Measurements from ENCODE around the gene RNF113B.

The RNF113B gene

GRCh38 chr13:98155475-98156109 is 21.5 kb downstream of the RNF113B start:
- no peaks in the 10 kb centered on the region for H3K9me2 ChIP-seq (ENCODE audit: low read depth, low read length)
- H3K79me2 ChIP-seq (ENCODE audit: insufficient read depth, low read length) = no peaks in the 10 kb centered on the region
- no peak overlapping the region for H3K9ac ChIP-seq (ENCODE audit: low read length)
- no peak overlapping the region for H3K27ac ChIP-seq (ENCODE audit: low read depth, low read length, poor library complexity, severe bottlenecking)
- no peaks in the 10 kb centered on the region for H3K36me3 ChIP-seq (ENCODE audit: insufficient read depth, low read length)
- TF ChIP-seq, protein P1, sequence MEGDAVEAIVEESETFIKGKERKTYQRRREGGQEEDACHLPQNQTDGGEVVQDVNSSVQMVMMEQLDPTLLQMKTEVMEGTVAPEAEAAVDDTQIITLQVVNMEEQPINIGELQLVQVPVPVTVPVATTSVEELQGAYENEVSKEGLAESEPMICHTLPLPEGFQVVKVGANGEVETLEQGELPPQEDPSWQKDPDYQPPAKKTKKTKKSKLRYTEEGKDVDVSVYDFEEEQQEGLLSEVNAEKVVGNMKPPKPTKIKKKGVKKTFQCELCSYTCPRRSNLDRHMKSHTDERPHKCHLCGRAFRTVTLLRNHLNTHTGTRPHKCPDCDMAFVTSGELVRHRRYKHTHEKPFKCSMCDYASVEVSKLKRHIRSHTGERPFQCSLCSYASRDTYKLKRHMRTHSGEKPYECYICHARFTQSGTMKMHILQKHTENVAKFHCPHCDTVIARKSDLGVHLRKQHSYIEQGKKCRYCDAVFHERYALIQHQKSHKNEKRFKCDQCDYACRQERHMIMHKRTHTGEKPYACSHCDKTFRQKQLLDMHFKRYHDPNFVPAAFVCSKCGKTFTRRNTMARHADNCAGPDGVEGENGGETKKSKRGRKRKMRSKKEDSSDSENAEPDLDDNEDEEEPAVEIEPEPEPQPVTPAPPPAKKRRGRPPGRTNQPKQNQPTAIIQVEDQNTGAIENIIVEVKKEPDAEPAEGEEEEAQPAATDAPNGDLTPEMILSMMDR (IDR thresholded peaks at IDR 0.05; ENCODE audit: low read length) = no peak
- no peaks in the 10 kb centered on the region for H3K4me1 ChIP-seq (ENCODE audit: insufficient read depth, low read length, severe bottlenecking)
- H3F3A ChIP-seq (ENCODE audit: insufficient read depth, low read length) = no peaks in the 10 kb centered on the region
- no peak overlapping the region for H3K4me2 ChIP-seq (ENCODE audit: low read length)
- no peak overlapping the region for H3K4me3 ChIP-seq (ENCODE audit: low read depth, low read length, poor library complexity, severe bottlenecking)
- H3K27me3 ChIP-seq (ENCODE audit: insufficient read depth, low read length) = no peaks in the 10 kb centered on the region
- no peak overlapping the region for H2AFZ ChIP-seq (ENCODE audit: low read length)
- no peaks in the 10 kb centered on the region for H3K9me3 ChIP-seq (ENCODE audit: low read length)
- H4K20me1 ChIP-seq (ENCODE audit: insufficient read depth, low read length) = no peaks in the 10 kb centered on the region

- TF ChIP-seq, protein P1 (IDR thresholded peaks at IDR 0.05; ENCODE audit: low read length) = no peak
- no peak for TF ChIP-seq EZH2 (IDR thresholded peaks at IDR 0.05; ENCODE audit: borderline replicate concordance, low read length)
- Histone ChIP-seq H3F3A (ENCODE audit: insufficient read depth, low read length) (no peaks in the 10 kb centered on the region), H3K36me3 (ENCODE audit: insufficient read depth, low read length) (no peaks in the 10 kb centered on the region), H3K9me3 (ENCODE audit: low read length) (no peaks in the 10 kb centered on the region), H3K27ac (ENCODE audit: low read depth, low read length, poor library complexity, severe bottlenecking) (no peak overlapping the region), H4K20me1 (ENCODE audit: insufficient read depth, low read length) (no peaks in the 10 kb centered on the region), H3K9me2 (ENCODE audit: low read depth, low read length) (no peaks in the 10 kb centered on the region), H3K27me3 (ENCODE audit: insufficient read depth, low read length) (peaks cover 6% of the 10 kb centered on the region; the same call in 1 of the 2 replicates), H3K4me2 (ENCODE audit: low read length) (no peak overlapping the region), H3K9ac (ENCODE audit: low read length) (no peak overlapping the region), H3K4me1 (ENCODE audit: insufficient read depth, low read length, severe bottlenecking) (no peaks in the 10 kb centered on the region), H2AFZ (ENCODE audit: low read length) (no peak overlapping the region), H3K4me3 (ENCODE audit: low read depth, low read length, poor library complexity, severe bottlenecking) (no peak overlapping the region), H3K79me2 (ENCODE audit: insufficient read depth, low read length) (no peaks in the 10 kb centered on the region)
Observed at GRCh38 chr13:98150832-98151479, 26.1 kb downstream of the RNF113B start.

GRCh38 chr13:98147521-98147920 is 29.5 kb downstream of the RNF113B start:
- no peaks in the 10 kb centered on the region for H3K4me1 ChIP-seq (ENCODE audit: insufficient read depth, low read length, severe bottlenecking)
- peaks cover 6% of the 10 kb centered on the region; the same call in 1 of the 2 replicates for H3K27me3 ChIP-seq (ENCODE audit: insufficient read depth, low read length)
- no peaks in the 10 kb centered on the region for H3F3A ChIP-seq (ENCODE audit: insufficient read depth, low read length)
- H3K36me3 ChIP-seq (ENCODE audit: insufficient read depth, low read length) = no peaks in the 10 kb centered on the region
- TF ChIP-seq EZH2 (IDR thresholded peaks at IDR 0.05; ENCODE audit: borderline replicate concordance, low read length) = no peak
- TF ChIP-seq, protein P1 (IDR thresholded peaks at IDR 0.05; ENCODE audit: low read length) = no peak
- no peaks in the 10 kb centered on the region for H3K79me2 ChIP-seq (ENCODE audit: insufficient read depth, low read length)
- H3K4me2 ChIP-seq (ENCODE audit: low read length) = no peak overlapping the region
- H3K9ac ChIP-seq (ENCODE audit: low read length) = no peak overlapping the region
- no peaks in the 10 kb centered on the region for H4K20me1 ChIP-seq (ENCODE audit: insufficient read depth, low read length)
- H3K9me2 ChIP-seq (ENCODE audit: low read depth, low read length) = no peaks in the 10 kb centered on the region
- no peak overlapping the region for H3K4me3 ChIP-seq (ENCODE audit: low read depth, low read length, poor library complexity, severe bottlenecking)
- no peak overlapping the region for H3K27ac ChIP-seq (ENCODE audit: low read depth, low read length, poor library complexity, severe bottlenecking)
- H2AFZ ChIP-seq (ENCODE audit: low read length) = no peak overlapping the region
- H3K9me3 ChIP-seq (ENCODE audit: low read length) = no peaks in the 10 kb centered on the region
